Mononuclear cell (primary cell): ENCODE data around the gene SUFU. TPM values are rescaled to one million over a fixed set of nuclear protein-coding genes. Genes with fewer than 3 reads are reported as not detected.

Source experiments
- H3K27me3 ChIP-seq: 2 replicates; pipeline ENCODE4 v1.6.0; 2011; ENCODE audit warnings: low read length, control low read depth; ENCODE audit not compliant: insufficient read depth
- H3K4me1 ChIP-seq: 2 replicates; pipeline ENCODE4 v1.5.1; 2011; ENCODE audit warnings: mild to moderate bottlenecking, low read length, control low read depth; ENCODE audit not compliant: insufficient read depth
- H3K4me3 ChIP-seq: 2 replicates; pipeline ENCODE4 v1.5.1; 2011; ENCODE audit warnings: mild to moderate bottlenecking, low read length, moderate library complexity
- H3K9me3 ChIP-seq: 2 replicates; pipeline ENCODE4 v1.5.1; 2011; ENCODE audit warnings: low read depth, mild to moderate bottlenecking, control low read depth, low read length
- total RNA-seq: library from RNA; depleted of rRNA; stranded (reverse); fragments of >200 nt; gene quantifications from one replicate; pipeline ENCODE4 v1.2.3, GENCODE V29; 2012

The SUFU gene
- total RNA-seq, 1 donor, result 1.8 TPM

DNA sequence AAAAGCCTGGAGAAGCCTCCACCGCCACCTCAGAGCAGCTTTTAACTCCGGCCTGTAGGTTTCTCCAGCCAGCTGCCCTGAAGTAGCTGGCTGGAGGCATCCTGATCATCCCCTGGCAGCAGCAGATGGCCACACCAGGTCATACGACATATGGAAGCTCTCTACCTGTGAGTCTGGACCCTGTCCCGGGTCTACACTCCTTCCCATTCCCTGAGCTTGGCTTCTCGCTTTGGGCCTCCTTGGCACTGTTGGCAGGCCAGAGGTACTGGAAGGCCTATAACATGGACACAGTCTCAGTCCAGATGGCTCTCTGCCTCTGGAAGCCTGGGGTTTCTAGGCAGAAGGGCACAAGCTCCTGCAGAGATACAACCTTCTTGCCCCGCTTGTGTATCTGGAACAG, 97.0 kb downstream of the SUFU start:
- Histone ChIP-seq H3K27me3 (no peaks in the 10 kb centered on the region), H3K4me3 (no peak overlapping the region), H3K4me1 (peaks cover 7% of the 10 kb centered on the region), H3K9me3 (no peaks in the 10 kb centered on the region)

GRCh38 chr10:102601639-102602038, 97.9 kb downstream of the SUFU start:
- H3K27me3 ChIP-seq, result no peaks in the 10 kb centered on the region
- no peaks in the 10 kb centered on the region for H3K9me3 ChIP-seq
- H3K4me1 ChIP-seq, result peaks cover 7% of the 10 kb centered on the region
- no peak overlapping the region for H3K4me3 ChIP-seq

- H3K4me3 ChIP-seq, result no peak overlapping the region
- peaks cover 7% of the 10 kb centered on the region for H3K4me1 ChIP-seq
- H3K9me3 ChIP-seq, result no peaks in the 10 kb centered on the region
- no peaks in the 10 kb centered on the region for H3K27me3 ChIP-seq
Measured at GRCh38 chr10:102602272-102603045, 98.7 kb downstream of the SUFU start.

DNA sequence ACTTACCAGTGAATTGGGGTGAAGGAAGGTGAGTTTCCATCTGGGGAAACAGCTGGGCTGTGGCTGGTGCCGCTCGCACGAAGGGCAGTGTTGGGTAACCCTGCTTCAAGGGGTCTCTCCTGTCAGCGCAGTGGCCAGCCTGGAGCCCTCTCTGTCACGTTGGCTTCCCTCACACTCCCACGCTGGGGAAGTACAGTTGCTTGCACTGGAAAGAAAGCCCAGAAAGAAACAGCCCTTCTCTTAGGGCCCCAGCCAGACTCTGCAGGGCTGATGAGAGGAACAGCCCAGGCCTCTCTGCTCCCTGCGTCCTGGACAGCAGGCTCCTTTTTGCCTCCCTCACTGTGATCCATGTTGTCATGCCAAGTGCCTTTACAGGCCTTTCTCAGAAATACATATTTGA, 100.2 kb downstream of the SUFU start:
- no peaks in the 10 kb centered on the region for H3K9me3 ChIP-seq
- H3K4me1 ChIP-seq, result peaks cover 7% of the 10 kb centered on the region
- H3K27me3 ChIP-seq, result no peaks in the 10 kb centered on the region
- no peak overlapping the region for H3K4me3 ChIP-seq

DNA sequence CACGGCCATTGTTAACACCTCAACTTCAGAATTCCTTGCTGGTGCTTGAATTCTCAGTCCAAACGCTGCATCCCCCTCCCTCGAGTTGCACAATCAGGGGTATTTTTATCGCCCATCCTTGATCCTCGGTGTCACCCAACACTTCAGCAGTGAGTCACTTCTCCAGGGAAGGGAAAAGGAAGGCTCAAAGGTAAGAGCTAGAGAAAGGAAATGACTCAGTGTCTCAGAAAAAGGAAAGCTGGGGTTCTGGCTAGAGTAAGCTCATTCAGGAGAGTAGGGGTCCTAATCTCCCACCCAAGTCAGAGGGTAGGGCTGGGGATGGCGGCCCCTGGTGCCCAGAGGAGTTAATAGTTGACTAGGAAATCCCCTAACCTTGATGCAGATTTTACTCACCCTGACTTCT, 100.7 kb downstream of the SUFU start:
- Histone ChIP-seq H3K9me3 (no peaks in the 10 kb centered on the region), H3K4me3 (no peak overlapping the region), H3K4me1 (peaks cover 5% of the 10 kb centered on the region), H3K27me3 (no peaks in the 10 kb centered on the region)

GRCh38 chr10:102605712-102606111, 101.9 kb downstream of the SUFU start:
- no peaks in the 10 kb centered on the region for H3K4me1 ChIP-seq
- no peak overlapping the region for H3K4me3 ChIP-seq
- no peaks in the 10 kb centered on the region for H3K27me3 ChIP-seq
- H3K9me3 ChIP-seq, result no peaks in the 10 kb centered on the region

DNA sequence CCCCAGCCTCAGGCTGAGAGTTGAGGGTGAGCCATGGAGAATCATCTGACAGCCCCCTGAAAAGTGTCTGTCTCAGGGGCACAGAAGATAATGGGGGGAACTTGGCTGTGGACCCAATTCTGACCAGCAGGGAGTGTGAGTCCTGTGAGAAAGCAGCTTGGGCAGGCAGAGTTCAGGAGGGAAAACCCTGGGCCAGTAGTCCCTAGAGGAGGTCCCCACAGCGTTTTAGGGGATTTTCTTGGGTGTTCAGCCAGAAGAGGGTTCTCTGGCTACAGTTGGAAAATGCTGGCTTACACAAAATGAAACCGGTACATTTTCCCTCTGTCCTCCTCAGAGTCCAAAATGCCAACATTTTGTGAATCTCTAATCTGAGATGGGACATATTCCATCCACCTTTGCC, 104.7 kb downstream of the SUFU start:
- H3K4me1 ChIP-seq, result peaks cover 10% of the 10 kb centered on the region
- no peak overlapping the region for H3K4me3 ChIP-seq
- no peaks in the 10 kb centered on the region for H3K27me3 ChIP-seq
- no peaks in the 10 kb centered on the region for H3K9me3 ChIP-seq

GRCh38 chr10:102610441-102610887, 106.7 kb downstream of the SUFU start:
- H3K4me1 ChIP-seq, result peaks cover 10% of the 10 kb centered on the region
- H3K9me3 ChIP-seq, result no peaks in the 10 kb centered on the region
- no peaks in the 10 kb centered on the region for H3K27me3 ChIP-seq
- no peak overlapping the region for H3K4me3 ChIP-seq

GRCh38 chr10:102611514-102612087, 107.8 kb downstream of the SUFU start:
- H3K4me3 ChIP-seq, result no peak overlapping the region
- peaks cover 10% of the 10 kb centered on the region for H3K4me1 ChIP-seq
- no peaks in the 10 kb centered on the region for H3K9me3 ChIP-seq
- H3K27me3 ChIP-seq, result no peaks in the 10 kb centered on the region

- no peaks in the 10 kb centered on the region for H3K9me3 ChIP-seq
- H3K4me1 ChIP-seq, result peaks cover 10% of the 10 kb centered on the region
- H3K27me3 ChIP-seq, result no peaks in the 10 kb centered on the region
- no peak overlapping the region for H3K4me3 ChIP-seq
Measured at GRCh38 chr10:102612964-102613275, 109.1 kb downstream of the SUFU start.

GRCh38 chr10:102613286-102613685, 109.5 kb downstream of the SUFU start:
- no peaks in the 10 kb centered on the region for H3K27me3 ChIP-seq
- peaks cover 10% of the 10 kb centered on the region for H3K4me1 ChIP-seq
- H3K4me3 ChIP-seq, result no peak overlapping the region
- H3K9me3 ChIP-seq, result no peaks in the 10 kb centered on the region

GRCh38 chr10:102613785-102614184, 110.0 kb downstream of the SUFU start:
- H3K4me3 ChIP-seq, result no peak overlapping the region
- no peaks in the 10 kb centered on the region for H3K9me3 ChIP-seq
- peaks cover 10% of the 10 kb centered on the region for H3K4me1 ChIP-seq
- no peaks in the 10 kb centered on the region for H3K27me3 ChIP-seq

DNA sequence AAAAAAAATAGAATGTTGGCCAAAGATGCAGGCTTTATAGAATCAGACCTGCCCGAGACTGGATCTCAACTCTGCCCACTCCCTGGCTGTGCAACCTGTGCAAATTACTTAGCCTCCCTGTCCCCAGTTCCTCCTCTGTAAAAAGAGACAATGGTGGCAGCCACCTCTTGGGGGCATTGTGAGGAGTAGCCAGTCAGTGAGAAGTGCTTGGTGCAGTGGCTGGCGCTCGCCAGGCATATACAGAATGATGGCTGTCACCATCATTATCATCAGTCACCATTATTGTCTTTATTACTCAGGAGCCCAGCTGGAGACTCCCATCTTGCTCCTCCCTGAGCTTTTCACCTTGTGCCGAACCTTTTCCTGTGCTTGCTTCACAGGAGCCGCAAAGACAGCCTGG, 111.1 kb downstream of the SUFU start:
- Histone ChIP-seq H3K4me1 (peaks cover 10% of the 10 kb centered on the region), H3K4me3 (no peak overlapping the region), H3K9me3 (no peaks in the 10 kb centered on the region)

DNA sequence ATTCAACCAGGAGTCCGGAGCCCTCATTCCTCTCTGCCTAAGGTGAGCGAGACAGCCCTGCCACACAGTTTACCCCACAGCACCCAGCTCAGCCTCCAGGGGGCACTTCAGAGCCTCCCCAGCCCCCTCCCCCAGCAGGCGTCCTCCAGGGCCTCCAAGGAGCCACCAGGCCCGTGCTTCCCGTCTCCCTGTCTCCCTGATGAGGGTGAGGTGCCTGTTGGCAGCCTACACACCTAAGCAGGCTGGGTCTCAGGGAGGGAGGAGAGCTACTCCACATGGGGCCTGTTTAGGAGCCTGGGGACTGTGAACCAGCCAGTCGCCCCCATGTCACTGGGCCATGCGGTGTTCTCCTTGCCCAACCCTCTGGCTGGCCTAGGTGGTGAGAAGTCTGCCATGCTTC, 111.6 kb downstream of the SUFU start:
- H3K4me1 ChIP-seq, result peaks cover 10% of the 10 kb centered on the region
- H3K9me3 ChIP-seq, result no peaks in the 10 kb centered on the region
- H3K27me3 ChIP-seq, result no peaks in the 10 kb centered on the region
- H3K4me3 ChIP-seq, result no peak overlapping the region

More for the DNA sequence above, 111.1 kb downstream of the SUFU start:
- no peaks in the 10 kb centered on the region for H3K27me3 ChIP-seq

DNA sequence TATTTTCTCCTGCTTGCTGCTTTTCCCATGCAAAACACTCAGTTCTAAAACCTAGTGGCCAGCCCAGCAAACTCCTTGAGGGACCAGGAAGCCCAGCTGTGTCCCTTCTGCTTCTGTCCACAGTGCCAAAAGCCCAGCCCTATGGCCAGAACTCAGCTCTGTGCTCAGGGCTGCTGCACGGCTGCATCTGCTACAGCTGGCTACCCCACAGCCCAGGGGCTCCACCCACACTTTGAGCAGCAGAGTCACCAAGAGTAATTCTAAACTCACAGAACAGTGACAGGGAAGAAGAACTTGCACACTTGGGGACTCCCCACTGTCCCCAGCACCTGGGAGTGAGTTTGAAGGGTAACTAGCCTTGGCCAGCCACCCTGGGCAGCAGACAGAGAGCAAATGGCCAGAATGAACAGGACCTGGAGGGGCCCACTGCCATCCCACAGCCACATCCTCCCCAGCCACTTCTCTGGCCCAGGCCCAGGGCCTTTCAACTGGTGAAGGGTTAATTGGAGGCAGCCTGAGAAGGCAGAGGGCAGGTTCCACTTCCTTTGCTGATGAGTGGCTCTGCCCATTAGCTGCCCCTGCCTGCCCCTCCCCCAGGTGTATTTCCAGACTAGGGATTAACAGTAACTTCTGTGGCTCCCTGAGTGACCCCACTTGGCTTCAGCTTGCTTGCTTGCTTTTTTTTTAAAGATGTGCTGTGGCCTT, 112.4 kb downstream of the SUFU start:
- H3K9me3 ChIP-seq, result no peaks in the 10 kb centered on the region
- H3K4me1 ChIP-seq, result peaks cover 10% of the 10 kb centered on the region
- H3K27me3 ChIP-seq, result no peaks in the 10 kb centered on the region
- H3K4me3 ChIP-seq, result no peak overlapping the region
